Glutamatergic neuron (in vitro differentiated cells): ENCODE measurements around the gene IER3. TPM values are rescaled to one million over a fixed set of nuclear protein-coding genes. Genes with fewer than 3 reads are reported as not detected.

Experiments used
- DNase-seq: peaks from one replicate; pipeline ENCODE4 v3.0.0; 2022
- H3K27ac Mint-ChIP-seq: one replicate; pipeline ENCODE4 v1.8.0; 2020; ENCODE audit warnings: mild to moderate bottlenecking, mixed read lengths, inconsistent platforms; ENCODE audit not compliant: unreplicated experiment
- H3K27me3 Mint-ChIP-seq: one replicate; pipeline ENCODE4 v1.8.0; 2020; ENCODE audit warnings: mild to moderate bottlenecking, moderate library complexity, mixed read lengths, inconsistent platforms; ENCODE audit not compliant: unreplicated experiment
- H3K36me3 Mint-ChIP-seq: one replicate; pipeline ENCODE4 v1.8.0; 2020; ENCODE audit warnings: mild to moderate bottlenecking, mixed read lengths, inconsistent platforms; ENCODE audit not compliant: unreplicated experiment
- H3K4me1 Mint-ChIP-seq: one replicate; pipeline ENCODE4 v1.8.0; 2020; ENCODE audit warnings: mild to moderate bottlenecking, low read depth, mixed read lengths, inconsistent platforms; ENCODE audit not compliant: unreplicated experiment
- H3K4me3 Mint-ChIP-seq: one replicate; pipeline ENCODE4 v1.8.0; 2020; ENCODE audit warnings: mild to moderate bottlenecking, mixed read lengths, inconsistent platforms; ENCODE audit not compliant: unreplicated experiment
- H3K9me3 Mint-ChIP-seq: one replicate; pipeline ENCODE4 v1.8.0; 2020; ENCODE audit warnings: mild to moderate bottlenecking, moderate library complexity, mixed read lengths, inconsistent platforms; ENCODE audit not compliant: unreplicated experiment
- CTCF ChIP-seq: fragments of 200-600 bp; sonication (generic); IDR thresholded peaks from one replicate; pipeline ENCODE4 v1.5.0; 2021; ENCODE audit not compliant: partially characterized antibody, unreplicated experiment
- total RNA-seq: library from RNA; stranded (reverse); fragmentation: NEBNext Ultra II Directional; extraction: Animal tissue kit (Norgen Biotek cat#: 25700); gene quantifications from one replicate; pipeline ENCODE4 v1.2.1, GENCODE V29; 2021; ENCODE audit not compliant: unreplicated experiment

Gene IER3
- total RNA-seq, 1 donor from 2014 or later = 13.5 TPM

GRCh38 chr6:30763618-30764489 lies 19.5 kb upstream of the IER3 start:
- Mint-ChIP-seq H3K4me3 (no peak overlapping the region), H3K9me3 (no peaks in the 10 kb centered on the region), H3K4me1 (peaks cover 3% of the 10 kb centered on the region), H3K27me3 (peaks cover 5% of the 10 kb centered on the region), H3K27ac (no peak overlapping the region), H3K36me3 (no peaks in the 10 kb centered on the region)
- DNase-seq = no peak
- TF ChIP-seq CTCF = no peak

- H3K4me1 Mint-ChIP-seq = peaks cover 3% of the 10 kb centered on the region
- no peaks in the 10 kb centered on the region for H3K9me3 Mint-ChIP-seq
- H3K27ac Mint-ChIP-seq = no peak overlapping the region
- no peaks in the 10 kb centered on the region for H3K36me3 Mint-ChIP-seq
- no peak for DNase-seq
- no peak overlapping the region for H3K4me3 Mint-ChIP-seq
- peaks cover 5% of the 10 kb centered on the region for H3K27me3 Mint-ChIP-seq
- no peak for TF ChIP-seq CTCF
Measured at GRCh38 chr6:30763155-30763617, 18.8 kb upstream of the IER3 start.

GRCh38 chr6:30761791-30762429 lies 17.6 kb upstream of the IER3 start:
- peaks cover 5% of the 10 kb centered on the region for H3K27me3 Mint-ChIP-seq
- no peak for DNase-seq
- H3K9me3 Mint-ChIP-seq = no peaks in the 10 kb centered on the region
- TF ChIP-seq CTCF = no peak
- peaks cover 3% of the 10 kb centered on the region for H3K4me1 Mint-ChIP-seq
- H3K36me3 Mint-ChIP-seq = no peaks in the 10 kb centered on the region
- H3K4me3 Mint-ChIP-seq = no peak overlapping the region
- H3K27ac Mint-ChIP-seq = no peak overlapping the region

GRCh38 chr6:30760549-30760948 lies 16.2 kb upstream of the IER3 start:
- Mint-ChIP-seq H3K36me3 (no peaks in the 10 kb centered on the region), H3K4me1 (peaks cover 3% of the 10 kb centered on the region), H3K27ac (no peak overlapping the region), H3K9me3 (no peaks in the 10 kb centered on the region), H3K27me3 (peaks cover 5% of the 10 kb centered on the region), H3K4me3 (no peak overlapping the region)
- no peak for DNase-seq
- no peak for TF ChIP-seq CTCF
